Right atrium auricular region (tissue), 2 donors: ENCODE data around the gene ABCF3. TPM values are rescaled to one million over a fixed set of nuclear protein-coding genes. Genes with fewer than 3 reads are reported as not detected.

Experiments
- DNase-seq: peaks from one replicate; pipeline ENCODE4 v3.0.0-alpha.2; 2019; ENCODE audit warnings: low spot score
- H3K27ac ChIP-seq, 2 donors: fragments of 200-600 bp; sonication (generic); 1 replicate in 1 of 2; 2 replicates in 1 of 2; pipeline ENCODE4 v1.5.1; 2016 to 2019
- H3K27me3 ChIP-seq, 2 donors: fragments of 200-600 bp; sonication (generic); one replicate each; pipeline versions ENCODE4 v1.5.1 to v1.6.0; 2017 to 2019
- H3K36me3 ChIP-seq: fragments of 200-600 bp; sonication (generic); one replicate; pipeline ENCODE4 v1.5.1; 2016
- H3K4me1 ChIP-seq, 2 donors: fragments of 200-600 bp; sonication (generic); one replicate each; pipeline versions ENCODE4 v1.5.1 to v1.6.0; 2017 to 2019
- H3K4me3 ChIP-seq, 2 donors: fragments of 200-600 bp; sonication (generic); 1 replicate in 1 of 2; 2 replicates in 1 of 2; pipeline ENCODE4 v1.5.1; 2017 to 2019; ENCODE audit warnings: mild to moderate bottlenecking in 1 of 2, moderate library complexity in 1 of 2
- H3K9me3 ChIP-seq, 2 donors: fragments of 200-600 bp; sonication (generic); one replicate each; pipeline ENCODE4 v1.5.1; 2019
- total RNA-seq, 2 donors: library from RNA; depleted of rRNA; stranded (reverse); fragments of >200 nt; gene quantifications; one replicate each; pipeline ENCODE4 v1.1.0, GENCODE V29; 2016
- TF ChIP-seq, protein P1 (sequence below), 2 donors: fragments of 200-600 bp; sonication (generic); IDR thresholded peaks; one replicate each; pipeline ENCODE4 v1.5.1; 2019; ENCODE audit warnings: antibody characterized with exemption in 2 of 2

The ABCF3 gene
- total RNA-seq, 2 donors from 2014 or later, result 42.8 to 47.9 TPM

DNA sequence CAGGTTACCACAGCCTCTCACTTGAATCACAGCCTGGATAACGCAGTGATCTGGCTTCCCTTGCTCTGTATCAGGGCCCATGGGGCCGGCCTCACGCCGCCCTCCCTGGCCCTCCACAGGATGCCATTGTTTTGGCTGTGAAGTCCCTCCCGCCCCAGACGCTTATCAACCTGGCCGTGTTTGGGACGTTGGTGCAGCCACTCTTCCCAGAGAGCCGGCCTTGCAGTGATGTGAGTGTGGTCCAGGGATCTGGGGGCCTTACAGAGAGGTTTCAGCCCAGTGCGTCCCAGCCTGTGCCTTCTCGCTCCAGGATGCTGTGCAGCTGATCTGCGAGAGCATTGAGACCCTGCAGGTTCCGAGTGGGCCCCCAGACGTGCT is 50.0 kb downstream of the ABCF3 start:
- H3K4me1 ChIP-seq, result peaks cover 0 to under 1% of the 10 kb centered on the region in 2 donors
- DNase-seq, result no peak
- TF ChIP-seq, protein P1, sequence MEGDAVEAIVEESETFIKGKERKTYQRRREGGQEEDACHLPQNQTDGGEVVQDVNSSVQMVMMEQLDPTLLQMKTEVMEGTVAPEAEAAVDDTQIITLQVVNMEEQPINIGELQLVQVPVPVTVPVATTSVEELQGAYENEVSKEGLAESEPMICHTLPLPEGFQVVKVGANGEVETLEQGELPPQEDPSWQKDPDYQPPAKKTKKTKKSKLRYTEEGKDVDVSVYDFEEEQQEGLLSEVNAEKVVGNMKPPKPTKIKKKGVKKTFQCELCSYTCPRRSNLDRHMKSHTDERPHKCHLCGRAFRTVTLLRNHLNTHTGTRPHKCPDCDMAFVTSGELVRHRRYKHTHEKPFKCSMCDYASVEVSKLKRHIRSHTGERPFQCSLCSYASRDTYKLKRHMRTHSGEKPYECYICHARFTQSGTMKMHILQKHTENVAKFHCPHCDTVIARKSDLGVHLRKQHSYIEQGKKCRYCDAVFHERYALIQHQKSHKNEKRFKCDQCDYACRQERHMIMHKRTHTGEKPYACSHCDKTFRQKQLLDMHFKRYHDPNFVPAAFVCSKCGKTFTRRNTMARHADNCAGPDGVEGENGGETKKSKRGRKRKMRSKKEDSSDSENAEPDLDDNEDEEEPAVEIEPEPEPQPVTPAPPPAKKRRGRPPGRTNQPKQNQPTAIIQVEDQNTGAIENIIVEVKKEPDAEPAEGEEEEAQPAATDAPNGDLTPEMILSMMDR (IDR thresholded peaks at IDR 0.05), result no peak
- H3K9me3 ChIP-seq, result no peaks in the 10 kb centered on the region
- H3K27ac ChIP-seq, result no peak overlapping the region
- H3K27me3 ChIP-seq, result peaks cover 6 to 7% of the 10 kb centered on the region in 2 donors
- no peak overlapping the region for H3K4me3 ChIP-seq
- H3K36me3 ChIP-seq, result no peaks in the 10 kb centered on the region

DNA sequence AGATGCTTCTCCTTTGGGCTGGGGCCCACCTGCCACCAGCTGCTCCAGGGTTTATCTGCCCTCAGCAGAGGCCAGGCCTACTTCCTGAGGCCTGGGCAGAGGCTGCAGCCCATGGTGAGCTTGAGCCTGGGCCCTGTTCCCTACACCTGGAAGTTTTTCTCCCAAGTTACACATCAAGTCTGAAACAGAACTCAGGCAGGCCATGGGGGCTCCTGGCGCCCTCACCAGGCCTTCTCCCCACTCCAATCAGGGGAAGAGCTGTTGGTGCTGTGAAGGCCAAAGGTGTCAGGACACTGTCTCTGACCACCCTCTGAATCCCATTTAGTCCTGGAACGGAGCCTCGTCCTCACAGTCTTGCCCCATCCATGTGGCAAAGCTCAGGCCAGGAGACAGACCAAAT is 50.6 kb downstream of the ABCF3 start:
- no peak for DNase-seq
- peaks cover under 1 to 4% of the 10 kb centered on the region in 2 donors for H3K27me3 ChIP-seq
- H3K4me1 ChIP-seq, result peaks cover 0 to 6% of the 10 kb centered on the region in 2 donors
- H3K9me3 ChIP-seq, result no peaks in the 10 kb centered on the region
- TF ChIP-seq, protein P1 (IDR thresholded peaks at IDR 0.05), result no peak
- H3K36me3 ChIP-seq, result no peaks in the 10 kb centered on the region
- no peak overlapping the region for H3K27ac ChIP-seq
- no peak overlapping the region for H3K4me3 ChIP-seq

GRCh38 chr3:184237211-184237610 is 51.2 kb downstream of the ABCF3 start:
- Histone ChIP-seq H3K27ac (no peak overlapping the region), H3K4me1 (peaks cover 0 to 11% of the 10 kb centered on the region in 2 donors), H3K9me3 (no peaks in the 10 kb centered on the region), H3K36me3 (peaks cover 1% of the 10 kb centered on the region), H3K4me3 (no peak overlapping the region), H3K27me3 (no peaks in the 10 kb centered on the region)
- DNase-seq, result no peak
- TF ChIP-seq, protein P1 (IDR thresholded peaks at IDR 0.05), result no peak

DNA sequence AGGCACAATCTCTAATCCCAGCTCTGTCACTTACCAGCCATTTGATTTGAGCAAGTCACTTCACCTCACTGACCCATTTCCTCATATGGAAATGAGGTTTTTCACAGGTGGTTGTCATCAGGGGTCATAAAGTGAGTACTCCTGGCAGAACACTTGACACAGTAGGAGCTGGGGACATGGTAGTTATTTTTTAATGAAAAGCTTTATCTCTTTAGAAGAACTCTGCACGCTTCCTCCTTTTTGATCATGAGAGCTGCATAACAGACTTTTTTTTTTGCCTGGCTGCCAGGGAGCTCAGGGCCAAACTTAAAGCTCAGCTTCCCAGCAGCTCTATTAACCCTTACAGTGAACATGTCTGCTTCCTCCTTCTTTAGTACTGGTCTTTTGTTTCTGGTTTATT is 51.8 kb downstream of the ABCF3 start:
- no peaks in the 10 kb centered on the region for H3K9me3 ChIP-seq
- TF ChIP-seq, protein P1 (IDR thresholded peaks at IDR 0.05), result no peak
- no peak overlapping the region for H3K4me3 ChIP-seq
- H3K36me3 ChIP-seq, result peaks cover 7% of the 10 kb centered on the region
- no peak for DNase-seq
- no peak overlapping the region for H3K27ac ChIP-seq
- peaks cover 0 to 11% of the 10 kb centered on the region in 2 donors for H3K4me1 ChIP-seq
- H3K27me3 ChIP-seq, result no peaks in the 10 kb centered on the region

DNA sequence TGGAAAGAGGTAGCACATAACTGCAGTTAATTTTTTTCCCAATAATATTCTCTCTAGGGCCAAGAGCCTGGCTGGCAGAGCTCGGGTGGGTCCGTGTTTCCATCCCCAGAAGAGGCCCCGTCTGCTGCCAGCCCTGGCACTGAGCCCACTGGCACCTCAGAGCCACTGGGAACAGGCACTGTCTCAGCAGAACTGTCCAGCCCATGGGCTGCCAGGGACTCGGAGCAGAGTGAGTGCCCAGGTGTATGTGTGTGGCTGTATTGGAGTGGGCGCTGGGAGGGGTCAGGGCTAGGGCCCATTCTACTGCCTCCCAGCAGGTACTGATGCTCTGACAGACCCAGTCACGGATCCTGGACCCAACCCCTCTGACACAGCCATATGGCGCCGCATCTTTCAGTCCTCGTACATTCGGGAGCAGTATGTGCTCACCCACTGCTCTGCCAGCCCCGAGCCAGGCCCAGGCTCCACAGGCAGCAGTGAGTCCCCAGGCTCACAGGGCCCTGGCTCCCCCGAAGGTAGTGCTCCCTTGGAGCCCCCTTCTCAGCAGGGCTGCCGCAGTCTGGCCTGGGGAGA is 52.3 kb downstream of the ABCF3 start:
- no peak overlapping the region for H3K4me3 ChIP-seq
- TF ChIP-seq, protein P1 (IDR thresholded peaks at IDR 0.05), result no peak
- peaks cover 0 to 11% of the 10 kb centered on the region in 2 donors for H3K4me1 ChIP-seq
- no peaks in the 10 kb centered on the region for H3K27me3 ChIP-seq
- H3K9me3 ChIP-seq, result no peaks in the 10 kb centered on the region
- peaks cover 11% of the 10 kb centered on the region for H3K36me3 ChIP-seq
- no peak for DNase-seq
- no peak overlapping the region for H3K27ac ChIP-seq

- Histone ChIP-seq H3K9me3 (no peaks in the 10 kb centered on the region), H3K4me3 (no peak overlapping the region), H3K4me1 (peaks cover 0 to 11% of the 10 kb centered on the region in 2 donors), H3K36me3 (peaks cover 20% of the 10 kb centered on the region), H3K27me3 (no peaks in the 10 kb centered on the region), H3K27ac (no peak overlapping the region)
- TF ChIP-seq, protein P1 (IDR thresholded peaks at IDR 0.05), result no peak
- no peak for DNase-seq
Measured at GRCh38 chr3:184239221-184239620, 53.2 kb downstream of the ABCF3 start.
